ENCODE data around the gene FALEC.
A peak's percentile ranks its signal among the peaks of the same experiment; 100 is the strongest.

Gene FALEC

DNA sequence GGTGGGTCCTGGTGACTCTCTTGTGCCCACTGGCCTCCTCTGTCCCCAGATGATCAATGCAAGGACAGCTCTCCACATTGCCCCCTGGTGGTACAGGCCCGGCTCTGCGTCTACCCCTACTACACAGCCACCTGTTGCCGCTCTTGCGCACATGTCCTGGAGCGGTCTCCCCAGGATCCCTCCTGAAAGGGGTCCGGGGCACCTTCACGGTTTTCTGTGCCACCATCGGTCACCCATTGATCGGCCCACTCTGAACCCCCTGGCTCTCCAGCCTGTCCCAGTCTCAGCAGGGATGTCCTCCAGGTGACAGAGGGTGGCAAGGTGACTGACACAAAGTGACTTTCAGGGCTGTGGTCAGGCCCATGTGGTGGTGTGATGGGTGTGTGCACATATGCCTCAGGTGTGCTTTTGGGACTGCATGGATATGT lies 44.5 kb downstream of the FALEC start:
- peaks cover 24% of the 10 kb centered on the region for H3K4me1 ChIP-seq (ENCODE audit: insufficient read depth, insufficient read length)
- DNase-seq (ENCODE audit: low read depth, low spot score), result no peak
- peak overlapping the region; percentile 45 for H3K9ac ChIP-seq (ENCODE audit: insufficient read length, low read depth)
- TF ChIP-seq ZNF274 (IDR thresholded peaks at IDR 0.05; ENCODE audit: low read depth, low read length) (no peak), SUZ12 (IDR thresholded peaks at IDR 0.05; ENCODE audit: extremely low read depth, insufficient read depth, insufficient read length) (no peak), YY1 (IDR thresholded peaks at IDR 0.05; ENCODE audit: insufficient read depth, insufficient read length) (no peak)
- H3K9me3 ChIP-seq (ENCODE audit: insufficient read depth, low read length), result no peaks in the 10 kb centered on the region
- H3K4me3 ChIP-seq (ENCODE audit: insufficient read length, low read depth), result no peak overlapping the region
- H3K27me3 ChIP-seq (ENCODE audit: insufficient read depth, insufficient read length), result no peaks in the 10 kb centered on the region
- H3K36me3 ChIP-seq (ENCODE audit: insufficient read depth, insufficient read length, low read length), result peaks cover 63% of the 10 kb centered on the region

DNA sequence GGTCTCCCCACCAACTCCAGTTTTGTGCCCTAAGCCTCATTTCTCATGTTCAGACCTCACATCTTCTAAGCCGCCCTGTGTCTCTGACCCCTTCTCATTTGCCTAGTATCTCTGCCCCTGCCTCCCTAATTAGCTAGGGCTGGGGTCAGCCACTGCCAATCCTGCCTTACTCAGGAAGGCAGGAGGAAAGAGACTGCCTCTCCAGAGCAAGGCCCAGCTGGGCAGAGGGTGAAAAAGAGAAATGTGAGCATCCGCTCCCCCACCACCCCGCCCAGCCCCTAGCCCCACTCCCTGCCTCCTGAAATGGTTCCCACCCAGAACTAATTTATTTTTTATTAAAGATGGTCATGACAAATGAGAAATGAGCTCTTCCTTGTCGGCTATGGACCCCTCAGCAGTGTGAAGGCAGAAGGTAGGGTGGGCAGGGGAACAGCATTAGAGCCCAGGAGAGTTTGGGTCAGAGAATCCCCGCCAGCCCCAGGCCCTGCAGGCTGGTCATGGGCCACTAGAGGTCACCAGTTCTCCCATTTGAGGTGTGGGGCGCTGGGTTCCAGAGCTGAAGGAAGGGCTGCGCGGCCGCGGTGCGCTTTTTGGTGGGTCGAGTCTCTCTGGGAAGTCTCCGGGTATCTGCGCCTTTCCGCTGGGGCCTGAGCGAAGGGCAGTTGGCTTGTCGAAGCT lies 45.2 kb downstream of the FALEC start:
- TF ChIP-seq SUZ12 (IDR thresholded peaks at IDR 0.05; ENCODE audit: extremely low read depth, insufficient read depth, insufficient read length) (no peak), ZNF274 (IDR thresholded peaks at IDR 0.05; ENCODE audit: low read depth, low read length) (no peak), YY1 (IDR thresholded peaks at IDR 0.05; ENCODE audit: insufficient read depth, insufficient read length) (no peak)
- Histone ChIP-seq H3K4me3 (ENCODE audit: insufficient read length, low read depth) (peak overlapping the region; percentile 58), H3K9me3 (ENCODE audit: insufficient read depth, low read length) (no peaks in the 10 kb centered on the region), H3K27me3 (ENCODE audit: insufficient read depth, insufficient read length) (no peaks in the 10 kb centered on the region), H3K36me3 (ENCODE audit: insufficient read depth, insufficient read length, low read length) (peaks cover 59% of the 10 kb centered on the region), H3K4me1 (ENCODE audit: insufficient read depth, insufficient read length) (peaks cover 20% of the 10 kb centered on the region), H3K9ac (ENCODE audit: insufficient read length, low read depth) (peak overlapping the region; percentile 92)
- peak; percentile 94 for DNase-seq (ENCODE audit: low read depth, low spot score)

DNA sequence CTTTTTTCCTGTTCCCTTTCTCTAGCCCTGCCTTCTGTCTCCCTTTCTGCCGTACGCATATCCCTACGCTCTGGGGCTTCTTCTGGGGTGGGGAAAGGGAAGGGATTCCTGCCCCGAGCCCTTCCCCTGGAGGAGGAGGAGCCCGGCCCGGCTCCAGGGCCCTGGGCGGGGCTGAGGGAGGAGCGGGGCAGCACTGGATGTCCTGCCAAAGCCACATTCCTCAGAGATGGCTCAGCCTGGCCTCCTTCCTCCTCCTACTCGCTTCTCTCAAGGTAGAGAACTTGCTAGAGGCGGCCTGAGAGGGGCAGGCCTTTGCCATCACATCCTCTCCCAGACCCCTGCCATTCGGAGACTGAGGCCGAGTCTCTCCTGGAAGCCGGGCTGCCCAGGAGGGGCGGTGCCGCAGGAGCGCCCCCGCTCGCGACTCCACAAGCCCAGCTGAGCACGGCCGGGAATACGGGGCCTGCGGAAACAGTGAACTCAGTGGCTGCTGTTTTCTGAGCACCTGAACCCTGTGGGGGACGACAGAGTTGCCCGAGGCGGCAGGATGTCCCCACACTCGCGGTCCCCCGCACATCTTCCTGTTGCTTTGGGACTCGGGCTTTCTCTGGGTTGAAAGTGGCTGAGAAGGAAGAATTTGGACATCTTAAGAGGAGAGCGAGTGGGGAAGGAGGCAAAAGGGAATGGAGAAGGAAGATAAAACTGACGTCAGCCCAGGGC lies 45.9 kb downstream of the FALEC start:
- Histone ChIP-seq H3K9me3 (ENCODE audit: insufficient read depth, low read length) (no peaks in the 10 kb centered on the region), H3K27me3 (ENCODE audit: insufficient read depth, insufficient read length) (no peaks in the 10 kb centered on the region), H3K9ac (ENCODE audit: insufficient read length, low read depth) (peak overlapping the region; percentile 98), H3K4me3 (ENCODE audit: insufficient read length, low read depth) (peak overlapping the region; percentile 58), H3K4me1 (ENCODE audit: insufficient read depth, insufficient read length) (peaks cover 20% of the 10 kb centered on the region), H3K36me3 (ENCODE audit: insufficient read depth, insufficient read length, low read length) (peaks cover 53% of the 10 kb centered on the region)
- DNase-seq (ENCODE audit: low read depth, low spot score), result peak; percentile 99
- TF ChIP-seq ZNF274 (IDR thresholded peaks at IDR 0.05; ENCODE audit: low read depth, low read length), result no peak
- TF ChIP-seq SUZ12 (IDR thresholded peaks at IDR 0.05; ENCODE audit: extremely low read depth, insufficient read depth, insufficient read length), result no peak
- no peak for TF ChIP-seq YY1 (IDR thresholded peaks at IDR 0.05; ENCODE audit: insufficient read depth, insufficient read length)

GRCh38 chr1:150561974-150562445 lies 46.5 kb downstream of the FALEC start:
- Histone ChIP-seq H3K27me3 (ENCODE audit: insufficient read depth, insufficient read length) (no peaks in the 10 kb centered on the region), H3K9me3 (ENCODE audit: insufficient read depth, low read length) (no peaks in the 10 kb centered on the region), H3K36me3 (ENCODE audit: insufficient read depth, insufficient read length, low read length) (peaks cover 49% of the 10 kb centered on the region), H3K4me3 (ENCODE audit: insufficient read length, low read depth) (peak overlapping the region; percentile 58), H3K4me1 (ENCODE audit: insufficient read depth, insufficient read length) (peaks cover 23% of the 10 kb centered on the region), H3K9ac (ENCODE audit: insufficient read length, low read depth) (peak overlapping the region; percentile 98)
- TF ChIP-seq YY1 (IDR thresholded peaks at IDR 0.05; ENCODE audit: insufficient read depth, insufficient read length), result no peak
- TF ChIP-seq ZNF274 (IDR thresholded peaks at IDR 0.05; ENCODE audit: low read depth, low read length), result no peak
- TF ChIP-seq SUZ12 (IDR thresholded peaks at IDR 0.05; ENCODE audit: extremely low read depth, insufficient read depth, insufficient read length), result no peak
- DNase-seq (ENCODE audit: low read depth, low spot score), result peak; percentile 90

GRCh38 chr1:150562446-150563339 lies 47.1 kb downstream of the FALEC start:
- Histone ChIP-seq H3K9ac (ENCODE audit: insufficient read length, low read depth) (peak overlapping the region; percentile 98), H3K4me1 (ENCODE audit: insufficient read depth, insufficient read length) (peaks cover 23% of the 10 kb centered on the region), H3K36me3 (ENCODE audit: insufficient read depth, insufficient read length, low read length) (peaks cover 42% of the 10 kb centered on the region), H3K9me3 (ENCODE audit: insufficient read depth, low read length) (no peaks in the 10 kb centered on the region), H3K4me3 (ENCODE audit: insufficient read length, low read depth) (peak overlapping the region; percentile 58), H3K27me3 (ENCODE audit: insufficient read depth, insufficient read length) (no peaks in the 10 kb centered on the region)
- TF ChIP-seq SUZ12 (IDR thresholded peaks at IDR 0.05; ENCODE audit: extremely low read depth, insufficient read depth, insufficient read length) (no peak), YY1 (IDR thresholded peaks at IDR 0.05; ENCODE audit: insufficient read depth, insufficient read length) (no peak), ZNF274 (IDR thresholded peaks at IDR 0.05; ENCODE audit: low read depth, low read length) (no peak)
- no peak for DNase-seq (ENCODE audit: low read depth, low spot score)

DNA sequence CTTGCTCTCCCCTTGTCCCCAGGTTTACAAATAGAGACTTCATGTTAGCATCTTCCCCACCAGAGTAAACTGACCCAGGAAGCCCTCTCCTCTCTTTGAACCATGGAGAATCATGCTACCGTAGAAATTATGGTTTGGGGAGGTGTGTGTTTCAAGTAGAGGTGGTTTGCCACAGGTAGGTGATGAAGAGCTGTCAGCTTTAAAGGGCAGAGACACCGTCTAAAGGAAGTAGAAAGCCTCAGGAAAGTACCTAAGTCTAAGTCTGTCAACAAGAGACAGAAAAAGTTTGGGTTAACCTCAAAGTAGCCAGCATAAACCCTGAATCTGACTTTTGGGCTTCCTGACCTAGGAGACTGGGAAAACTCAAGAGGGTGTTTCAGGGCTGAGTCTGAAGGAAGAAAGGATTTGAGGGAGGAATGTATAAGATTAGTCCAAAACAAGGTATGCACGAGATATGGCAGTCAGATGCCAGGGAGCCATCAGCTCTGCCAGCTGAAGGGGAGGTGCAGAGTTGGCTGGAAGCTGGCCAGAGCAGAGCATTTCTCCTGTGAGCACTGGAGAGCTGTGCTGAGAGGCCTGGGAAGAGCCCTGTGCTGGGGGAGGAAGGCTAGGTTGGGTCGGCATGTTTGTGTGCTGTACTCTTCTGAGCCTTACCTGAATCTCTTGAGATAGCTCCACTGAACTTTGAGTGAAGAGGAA lies 47.9 kb downstream of the FALEC start:
- no peak overlapping the region for H3K4me3 ChIP-seq (ENCODE audit: insufficient read length, low read depth)
- no peaks in the 10 kb centered on the region for H3K9me3 ChIP-seq (ENCODE audit: insufficient read depth, low read length)
- peaks cover 34% of the 10 kb centered on the region for H3K36me3 ChIP-seq (ENCODE audit: insufficient read depth, insufficient read length, low read length)
- H3K27me3 ChIP-seq (ENCODE audit: insufficient read depth, insufficient read length), result no peaks in the 10 kb centered on the region
- H3K9ac ChIP-seq (ENCODE audit: insufficient read length, low read depth), result peak overlapping the region; percentile 98
- H3K4me1 ChIP-seq (ENCODE audit: insufficient read depth, insufficient read length), result peaks cover 23% of the 10 kb centered on the region
- TF ChIP-seq YY1 (IDR thresholded peaks at IDR 0.05; ENCODE audit: insufficient read depth, insufficient read length) (no peak), ZNF274 (IDR thresholded peaks at IDR 0.05; ENCODE audit: low read depth, low read length) (no peak), SUZ12 (IDR thresholded peaks at IDR 0.05; ENCODE audit: extremely low read depth, insufficient read depth, insufficient read length) (no peak)
- DNase-seq (ENCODE audit: low read depth, low spot score), result no peak
